H1 (cell line): ENCODE results near the gene CAMKK1. TPM values are rescaled to one million over a fixed set of nuclear protein-coding genes. Genes with fewer than 3 reads are reported as not detected.

ENCODE experiments used
- CTCF ChIA-PET: fragments of 300-600 bp; sonication (Branson Sonifier 250); formaldehyde crosslinking; loops from one replicate; lab custom pipeline; 2021; ENCODE audit not compliant: partially characterized antibody; lab: Charles Lee
- POLR2A ChIA-PET: fragments of 300-600 bp; sonication (Branson Sonifier 250); formaldehyde crosslinking; loops from one replicate; lab custom pipeline; 2021; ENCODE audit warnings: inconsistent platforms; ENCODE audit not compliant: partially characterized antibody; lab: Charles Lee
- DNase-seq, 2 experiments: peaks; one replicate each; pipeline versions ENCODE4 v3.0.0 to v3.0.0-alpha.2; 2010 to 2022; ENCODE audit warnings: low spot score in 2 of 2, low read depth in 1 of 2, mixed read lengths in 1 of 2
- FAIRE-seq: peaks from 2 replicates; lab custom pipeline; 2011; peaks lifted over from hg19 to GRCh38; lab: Jason Lieb, UNC
- H2AFZ ChIP-seq: 2 replicates; pipeline ENCODE4 v1.8.1; 2012; ENCODE audit warnings: low read length, inconsistent platforms
- H2AK5ac ChIP-seq: 2 replicates; pipeline ENCODE4 v1.6.1; 2013; ENCODE audit warnings: low read depth, low read length
- H2BK120ac ChIP-seq: replicated peaks from 2 replicates; pipeline ENCODE3; 2013; ENCODE audit warnings: low read depth, low read length, inconsistent platforms
- H2BK12ac ChIP-seq: 2 replicates; pipeline ENCODE4 v1.6.1; 2013; ENCODE audit warnings: low read depth, low read length
- H2BK15ac ChIP-seq: 2 replicates; pipeline ENCODE4 v1.6.1; 2013; ENCODE audit warnings: low read length
- H2BK20ac ChIP-seq: 2 replicates; pipeline ENCODE4 v1.6.1; 2013; ENCODE audit warnings: low read length
- H2BK5ac ChIP-seq: 2 replicates; pipeline ENCODE4 v1.6.1; 2013; ENCODE audit warnings: low read depth, low read length
- H3K14ac ChIP-seq: 2 replicates; pipeline ENCODE4 v1.6.1; 2013; ENCODE audit warnings: inconsistent platforms; ENCODE audit not compliant: insufficient read length
- H3K18ac ChIP-seq: 2 replicates; pipeline ENCODE4 v1.6.1; 2013; ENCODE audit warnings: low read length; ENCODE audit errors: extremely low read depth
- H3K23ac ChIP-seq: 2 replicates; pipeline ENCODE4 v1.6.1; 2013; ENCODE audit warnings: inconsistent platforms; ENCODE audit not compliant: insufficient read length
- H3K23me2 ChIP-seq: 2 replicates; pipeline ENCODE4 v1.6.1; 2013; ENCODE audit warnings: low read depth, low read length
- H3K27ac ChIP-seq: 2 replicates; pipeline ENCODE4 v1.6.1; 2011; ENCODE audit warnings: low read depth, low read length, inconsistent platforms
- H3K27me3 ChIP-seq, 4 experiments: replicated peaks in 1 of 4; 1 replicate in 1 of 4; 2 replicates in 3 of 4; pipeline versions ENCODE4 v1.6.1 to v1.8.1; 2011 to 2013; ENCODE audit warnings: low read length in 3 of 4, mild to moderate bottlenecking in 3 of 4, inconsistent platforms in 2 of 4, mixed read lengths in 2 of 4, moderate library complexity in 1 of 4; ENCODE audit not compliant: control insufficient read depth in 3 of 4, insufficient read depth in 3 of 4; ENCODE audit errors: extremely low read depth in 1 of 4
- H3K36me3 ChIP-seq, 4 experiments: 2 replicates each; pipeline versions ENCODE4 v1.6.1 to v1.8.1; 2011 to 2013; ENCODE audit warnings: mild to moderate bottlenecking in 4 of 4, low read length in 3 of 4, moderate library complexity in 2 of 4, control low read depth in 1 of 4, inconsistent platforms in 1 of 4; ENCODE audit not compliant: insufficient read depth in 4 of 4, control insufficient read depth in 2 of 4
- H3K4ac ChIP-seq: replicated peaks from 2 replicates; pipeline ENCODE3; 2013; ENCODE audit warnings: low read length, low read depth, mixed read lengths, inconsistent platforms; ENCODE audit not compliant: insufficient read length
- H3K4me1 ChIP-seq, 4 experiments: replicated peaks in 1 of 4; 1 replicate in 1 of 4; 2 replicates in 3 of 4; pipeline versions ENCODE4 v1.6.1 to v1.8.1; 2011 to 2013; ENCODE audit warnings: low read length in 3 of 4, inconsistent platforms in 2 of 4, mixed read lengths in 1 of 4; ENCODE audit not compliant: insufficient read depth in 4 of 4, control insufficient read depth in 3 of 4
- H3K4me2 ChIP-seq, 2 experiments: 2 replicates each; pipeline versions ENCODE4 v1.6.1 to v1.8.1; 2011 to 2013; ENCODE audit warnings: low read depth in 2 of 2, low read length in 2 of 2, control low read depth in 1 of 2, inconsistent platforms in 1 of 2, mild to moderate bottlenecking in 1 of 2; ENCODE audit not compliant: insufficient read depth in 1 of 2
- H3K4me3 ChIP-seq, 4 experiments: fragments of 200-600, 300-600 bp in 1 of 4; sonication (generic), shearing (Covaris generic), sonication (Bioruptor Twin) in 1 of 4; 2 replicates each; pipeline versions ENCODE4 v1.5.1 to v1.8.1; 2011 to 2016; ENCODE audit warnings: low read length in 4 of 4, low read depth in 3 of 4, control low read depth in 2 of 4, inconsistent platforms in 2 of 4, mild to moderate bottlenecking in 2 of 4, mixed read lengths in 1 of 4, moderate library complexity in 1 of 4; ENCODE audit not compliant: insufficient read depth in 2 of 4; ENCODE audit errors: extremely low read depth in 1 of 4
- H3K56ac ChIP-seq: replicated peaks from 2 replicates; pipeline ENCODE3; 2013; ENCODE audit warnings: low read depth, mild to moderate bottlenecking, mixed read lengths, low read length, inconsistent platforms; ENCODE audit not compliant: insufficient read length
- H3K79me1 ChIP-seq: 2 replicates; pipeline ENCODE4 v1.6.1; 2013; ENCODE audit warnings: low read depth, low read length, control low read depth
- H3K79me2 ChIP-seq, 2 experiments: 2 replicates each; pipeline versions ENCODE4 v1.6.1 to v1.8.1; 2012 to 2013; ENCODE audit warnings: low read length in 2 of 2, mild to moderate bottlenecking in 2 of 2, inconsistent platforms in 1 of 2; ENCODE audit not compliant: insufficient read depth in 2 of 2, control insufficient read depth in 1 of 2
- H3K9ac ChIP-seq, 4 experiments: replicated peaks in 1 of 4; 1 replicate in 1 of 4; 2 replicates in 3 of 4; pipeline versions ENCODE4 v1.6.1 to v1.8.1; 2011 to 2013; ENCODE audit warnings: low read depth in 3 of 4, low read length in 3 of 4, control low read depth in 2 of 4, mild to moderate bottlenecking in 2 of 4, moderate library complexity in 2 of 4, inconsistent platforms in 1 of 4; ENCODE audit errors: extremely low read depth in 1 of 4
- H3K9me3 ChIP-seq, 2 experiments: 2 replicates each; pipeline versions ENCODE4 v1.6.1 to v1.8.1; 2012 to 2013; ENCODE audit warnings: mild to moderate bottlenecking in 2 of 2, moderate library complexity in 2 of 2, control low read depth in 1 of 2, inconsistent platforms in 1 of 2, low read depth in 1 of 2, low read length in 1 of 2, mixed read lengths in 1 of 2; ENCODE audit not compliant: insufficient read depth in 2 of 2
- H4K20me1 ChIP-seq, 2 experiments: replicated peaks in 1 of 2; 2 replicates each; pipeline versions ENCODE3 to v1.8.1; 2011 to 2013; ENCODE audit warnings: inconsistent platforms in 2 of 2, low read length in 2 of 2, mild to moderate bottlenecking in 1 of 2; ENCODE audit not compliant: insufficient read depth in 2 of 2, control insufficient read depth in 1 of 2
- H4K5ac ChIP-seq: 2 replicates; pipeline ENCODE4 v1.6.1; 2013; ENCODE audit warnings: low read length, low read depth, mixed read lengths, inconsistent platforms; ENCODE audit not compliant: insufficient read length
- H4K8ac ChIP-seq: 2 replicates; pipeline ENCODE4 v1.8.0; 2013; ENCODE audit warnings: mild to moderate bottlenecking, moderate library complexity, low read length, inconsistent platforms; ENCODE audit not compliant: insufficient read depth; ENCODE audit errors: extremely low read depth
- H4K91ac ChIP-seq: replicated peaks from 2 replicates; pipeline ENCODE3; 2013; ENCODE audit warnings: low read length, mixed read lengths, inconsistent platforms; ENCODE audit not compliant: insufficient read length
- ATF3 ChIP-seq: IDR thresholded peaks from 2 replicates; pipeline ENCODE4 v1.6.1; 2011; ENCODE audit warnings: low read depth, mild to moderate bottlenecking, low read length; ENCODE audit not compliant: insufficient read depth
- CBX5 ChIP-seq: fragments of 300-800, 300-1000 bp; sonication (generic); IDR thresholded peaks from 2 replicates; pipeline ENCODE4 v1.7.1; 2016; ENCODE audit warnings: antibody characterized with exemption, low read length, low read depth
- CHD2 ChIP-seq: IDR thresholded peaks from 2 replicates; pipeline ENCODE4 v1.6.1; 2012; ENCODE audit warnings: low read length, improper control_type of control experiment
- CTCF ChIP-seq, 3 experiments: IDR thresholded peaks; 1 replicate in 2 of 3; 2 replicates in 1 of 3; pipeline versions ENCODE4 v1.5.1 to v1.6.1; 2011; ENCODE audit warnings: low read length in 3 of 3, mild to moderate bottlenecking in 3 of 3, inconsistent platforms in 2 of 3, low read depth in 1 of 3, moderate library complexity in 1 of 3; ENCODE audit not compliant: insufficient read depth in 1 of 3; ENCODE audit errors: control extremely low read depth in 1 of 3
- POLR2AphosphoS5 ChIP-seq: IDR thresholded peaks from 2 replicates; pipeline ENCODE4 v1.6.1; 2011; ENCODE audit warnings: low read depth, low read length
- TAF7 ChIP-seq: optimal IDR thresholded peaks from 2 replicates; pipeline ENCODE3; 2011; ENCODE audit warnings: low read depth, mild to moderate bottlenecking, inconsistent platforms, low read length, moderate library complexity, borderline replicate concordance
- YY1 ChIP-seq: IDR thresholded peaks from 2 replicates; pipeline ENCODE4 v1.6.1; 2011; ENCODE audit warnings: low read depth, mild to moderate bottlenecking, low read length
- WGBS, 2 experiments: shearing (Covaris generic) in 1 of 2; methylation state at CpG; one replicate each; pipeline versions ENCODE4 v1.1.6 to v1.1.7; 2013 to 2015; ENCODE audit warnings: low lambda C conversion rate in 2 of 2, mixed read lengths in 2 of 2, inconsistent platforms in 1 of 2, low coverage in 1 of 2, missing lambda C conversion rate in 1 of 2; ENCODE audit not compliant: insufficient replicate concordance in 2 of 2, insufficient coverage in 1 of 2, insufficient read length in 1 of 2; ENCODE audit errors: extremely low coverage in 1 of 2, missing lambda C conversion rate in 1 of 2; 5-methylcytosine and 5-hydroxymethylcytosine counted together
- polyA plus RNA-seq, 7 experiments: library from polyadenylated mRNA; depleted of rRNA in 3 of 7; stranded (reverse) in 5 of 7; unstranded in 2 of 7; fragments of >200 nt in 5 of 7; fragments of 200-250 nt in 2 of 7; gene quantifications; 1 replicate in 5 of 7; 2 replicates in 1 of 7; 4 replicates in 1 of 7; pipeline versions ENCODE4 v1.2.1 to v1.2.3, GENCODE V29; 2011 to 2013; ENCODE audit warnings: missing spikeins in 2 of 7, mixed read lengths in 2 of 7
- total RNA-seq: library from RNA; stranded (reverse); fragmentation: NEBNext Ultra II Directional; extraction: Animal tissue kit (Norgen Biotek cat#: 25700); gene quantifications from 2 replicates; pipeline ENCODE4 v1.2.1, GENCODE V29; 2021

Gene CAMKK1
- total and polyA plus RNA-seq, 2 of the 8 experiments (the other 6 are each of a cell fraction or from before 2014, with no cell fraction given) = 7.1 to 7.6 TPM

GRCh38 chr17:3928406-3928805, 35.6 kb upstream of the CAMKK1 start:
- Histone ChIP-seq H3K23ac (no peak overlapping the region), H4K91ac (no peak overlapping the region), H2BK120ac (no peak overlapping the region), H3K4ac (no peak overlapping the region), H2AFZ (no peak overlapping the region), H2BK5ac (no peak overlapping the region), H2BK20ac (no peak overlapping the region), H3K27me3 (no peaks in the 10 kb centered on the region), H3K9ac (no peak overlapping the region), H3K79me1 (no peaks in the 10 kb centered on the region), H3K4me3 (no peak overlapping the region), H3K36me3 (no peaks in the 10 kb centered on the region), H2BK15ac (no peak overlapping the region), H3K27ac (no peak overlapping the region), H2AK5ac (no peak overlapping the region), H3K56ac (no peak overlapping the region), H4K8ac (no peak overlapping the region), H3K79me2 (no peaks in the 10 kb centered on the region), H3K14ac (no peak overlapping the region), H4K5ac (no peak overlapping the region), H3K18ac (no peak overlapping the region), H4K20me1 (no peaks in the 10 kb centered on the region), H2BK12ac (no peak overlapping the region), H3K4me2 (no peak overlapping the region), H3K23me2 (no peaks in the 10 kb centered on the region), H3K4me1 (no peaks in the 10 kb centered on the region; a peak in 1 of 7 replicates), H3K9me3 (no peaks in the 10 kb centered on the region)
- CTCF ChIA-PET = interaction anchor here (0.8 to 1.9 kb wide), 7 partner anchors 8 to 146 kb away, joined by 3 to 5 read pairs (median 4); partner anchors contain the start of gene P2RX1
- no peak for FAIRE-seq
- POLR2A ChIA-PET = no interaction called here
- WGBS, 2 experiments = 89% methylated on average over 15 of the region's 16 CpGs; no CpG with 5 or more reads in 1 of the 2 experiments
- no peak for DNase-seq
- TF ChIP-seq ATF3 = no peak
- no peak for TF ChIP-seq CBX5
- no peak for TF ChIP-seq CHD2
- no peak for TF ChIP-seq CTCF (IDR thresholded peaks at IDR 0.05; ENCODE audit: control extremely low read depth in 1 of 3, insufficient read depth in 1 of 3, low read depth in 1 of 3, low read length in 3 of 3)
- TF ChIP-seq YY1 = no peak
- no peak for TF ChIP-seq POLR2AphosphoS5
- no peak for TF ChIP-seq TAF7
